IPS DF 6.9 (cell line): ENCODE measurements around the gene DECR2.
"Not testable (repeated sequence)": the region's sequence is repeated elsewhere in the genome, so short reads cannot be mapped to it uniquely, and the experiment has no call there.

Experiments
- DNase-seq: peaks from one replicate; pipeline ENCODE4 v3.0.0-alpha.2; 2013; ENCODE audit warnings: low read depth, low spot score
- H3K27ac ChIP-seq: one replicate; pipeline ENCODE4 v1.5.1; 2013; ENCODE audit warnings: low read length, control low read depth
- H3K27me3 ChIP-seq: 2 replicates; pipeline ENCODE4 v1.6.1; 2013; ENCODE audit warnings: mild to moderate bottlenecking, low read length; ENCODE audit not compliant: control insufficient read depth, insufficient read depth
- H3K36me3 ChIP-seq: 2 replicates; pipeline ENCODE4 v1.6.1; 2013; ENCODE audit warnings: low read length; ENCODE audit not compliant: control insufficient read depth, insufficient read depth
- H3K4me1 ChIP-seq: 2 replicates; pipeline ENCODE4 v1.6.1; 2013; ENCODE audit warnings: low read length; ENCODE audit not compliant: control insufficient read depth, insufficient read depth
- H3K4me3 ChIP-seq: 2 replicates; pipeline ENCODE4 v1.5.1; 2013; ENCODE audit warnings: mild to moderate bottlenecking, low read length
- H3K9me3 ChIP-seq: 2 replicates; pipeline ENCODE4 v1.6.1; 2013; ENCODE audit warnings: low read length, inconsistent platforms; ENCODE audit not compliant: control insufficient read depth, insufficient read depth
- WGBS: extraction: QIAGEN DNeasy Blood & Tissue Kit; methylation state at CpG from one replicate; pipeline ENCODE4 v1.1.7; 2013; ENCODE audit warnings: mixed read lengths, missing lambda C conversion rate; ENCODE audit not compliant: insufficient read length, insufficient coverage; 5-methylcytosine and 5-hydroxymethylcytosine counted together

DECR2 gene

DNA sequence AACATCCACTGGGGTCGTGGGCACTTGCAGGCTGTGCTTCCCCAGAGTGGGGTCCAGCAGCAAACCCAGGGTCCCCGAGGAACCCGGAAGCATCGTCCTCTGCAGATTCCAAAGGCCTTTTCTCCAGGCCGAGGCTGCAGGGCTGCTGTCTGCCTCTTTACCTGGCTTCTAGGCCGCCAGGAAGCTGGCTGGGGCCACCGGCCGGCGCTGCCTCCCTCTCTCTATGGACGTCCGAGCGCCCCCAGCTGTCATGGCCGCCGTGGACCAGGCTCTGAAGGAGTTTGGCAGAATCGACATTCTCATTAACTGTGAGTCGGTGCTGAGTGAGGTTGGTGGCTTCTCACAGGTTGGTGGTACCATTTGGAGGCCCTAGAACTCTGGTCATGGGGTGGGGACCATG lies 5.6 kb downstream of the DECR2 start:
- peaks cover 12% of the 10 kb centered on the region for H3K36me3 ChIP-seq
- no peak overlapping the region for H3K4me3 ChIP-seq
- no peaks in the 10 kb centered on the region for H3K27me3 ChIP-seq
- H3K4me1 ChIP-seq, result no peaks in the 10 kb centered on the region
- DNase-seq, result no peak
- no peaks in the 10 kb centered on the region for H3K9me3 ChIP-seq
- no peak overlapping the region for H3K27ac ChIP-seq
- no CpG with 5 or more reads among the region's 16 CpGs for WGBS

DNA sequence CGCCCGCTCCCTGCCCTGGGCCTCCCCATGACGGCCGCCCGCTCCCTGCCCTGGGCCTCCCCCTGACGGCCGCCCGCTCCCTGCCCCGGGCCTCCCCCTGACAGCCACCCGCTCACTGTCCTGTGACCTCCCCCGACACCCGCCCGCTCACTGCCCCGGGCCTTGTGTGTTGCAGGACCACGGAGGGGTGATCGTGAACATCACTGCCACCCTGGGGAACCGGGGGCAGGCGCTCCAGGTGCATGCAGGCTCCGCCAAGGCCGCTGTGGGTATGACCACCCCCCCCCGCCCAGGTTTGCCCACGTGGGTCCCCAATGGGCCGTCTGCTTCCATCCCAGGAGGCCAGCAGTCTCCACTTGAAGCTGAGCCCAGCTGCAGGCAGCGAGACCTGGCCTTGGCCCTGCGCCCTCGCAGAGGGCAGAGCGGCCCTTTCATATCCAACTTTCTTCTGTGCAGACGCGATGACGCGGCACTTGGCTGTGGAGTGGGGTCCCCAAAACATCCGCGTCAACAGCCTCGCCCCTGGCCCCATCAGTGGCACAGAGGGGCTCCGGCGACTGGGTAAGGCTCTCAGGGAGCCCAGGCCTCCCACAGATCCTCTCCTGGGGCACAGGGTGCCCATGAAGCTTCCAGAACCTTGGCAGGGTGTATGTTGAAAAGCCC lies 9.0 kb downstream of the DECR2 start:
- Histone ChIP-seq H3K4me3 (no peak overlapping the region), H3K4me1 (no peaks in the 10 kb centered on the region), H3K36me3 (peaks cover 12% of the 10 kb centered on the region), H3K9me3 (no peaks in the 10 kb centered on the region), H3K27ac (no peak overlapping the region), H3K27me3 (no peaks in the 10 kb centered on the region)
- no CpG with 5 or more reads among the region's 36 CpGs for WGBS
- DNase-seq, result no peak

DNA sequence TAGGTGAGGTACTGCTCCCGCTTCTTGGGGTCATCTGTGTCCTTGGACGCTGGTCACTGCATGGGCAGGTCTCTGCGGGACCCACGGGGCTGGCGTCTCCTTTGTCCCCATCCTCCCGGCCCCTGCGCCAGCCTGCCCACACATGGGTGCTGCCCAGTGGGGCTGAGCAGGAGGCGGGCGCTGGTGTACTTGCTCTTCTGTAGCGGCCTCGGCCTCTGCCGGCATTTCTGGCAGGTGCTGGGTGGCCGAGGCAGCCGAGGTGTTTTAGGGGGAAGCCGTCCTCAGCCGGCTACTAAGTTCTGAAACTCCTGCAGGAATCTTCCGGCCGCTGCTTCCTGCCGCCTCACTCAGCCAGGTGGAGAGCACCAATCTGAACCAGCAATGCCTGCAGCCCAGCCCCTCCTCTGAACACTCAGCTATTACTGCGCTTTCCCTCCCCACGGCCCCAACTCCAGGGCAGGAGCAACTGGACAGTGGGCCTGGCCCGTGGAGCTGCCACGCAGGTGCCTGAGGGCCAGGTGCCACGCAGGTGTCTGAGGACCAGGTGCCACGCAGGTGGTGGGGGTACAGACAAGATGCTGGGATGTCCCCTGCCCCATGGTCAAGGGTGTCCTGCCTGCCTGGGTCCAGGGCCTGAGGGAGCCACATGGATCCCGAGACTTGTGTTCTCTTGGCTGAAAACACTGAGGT lies 10.0 kb downstream of the DECR2 start:
- no CpG with 5 or more reads among the region's 26 CpGs for WGBS
- H3K9me3 ChIP-seq, result no peaks in the 10 kb centered on the region
- DNase-seq, result no peak
- H3K4me3 ChIP-seq, result no peak overlapping the region
- no peaks in the 10 kb centered on the region for H3K4me1 ChIP-seq
- H3K27ac ChIP-seq, result no peak overlapping the region
- H3K27me3 ChIP-seq, result no peaks in the 10 kb centered on the region
- peaks cover 12% of the 10 kb centered on the region for H3K36me3 ChIP-seq

DNA sequence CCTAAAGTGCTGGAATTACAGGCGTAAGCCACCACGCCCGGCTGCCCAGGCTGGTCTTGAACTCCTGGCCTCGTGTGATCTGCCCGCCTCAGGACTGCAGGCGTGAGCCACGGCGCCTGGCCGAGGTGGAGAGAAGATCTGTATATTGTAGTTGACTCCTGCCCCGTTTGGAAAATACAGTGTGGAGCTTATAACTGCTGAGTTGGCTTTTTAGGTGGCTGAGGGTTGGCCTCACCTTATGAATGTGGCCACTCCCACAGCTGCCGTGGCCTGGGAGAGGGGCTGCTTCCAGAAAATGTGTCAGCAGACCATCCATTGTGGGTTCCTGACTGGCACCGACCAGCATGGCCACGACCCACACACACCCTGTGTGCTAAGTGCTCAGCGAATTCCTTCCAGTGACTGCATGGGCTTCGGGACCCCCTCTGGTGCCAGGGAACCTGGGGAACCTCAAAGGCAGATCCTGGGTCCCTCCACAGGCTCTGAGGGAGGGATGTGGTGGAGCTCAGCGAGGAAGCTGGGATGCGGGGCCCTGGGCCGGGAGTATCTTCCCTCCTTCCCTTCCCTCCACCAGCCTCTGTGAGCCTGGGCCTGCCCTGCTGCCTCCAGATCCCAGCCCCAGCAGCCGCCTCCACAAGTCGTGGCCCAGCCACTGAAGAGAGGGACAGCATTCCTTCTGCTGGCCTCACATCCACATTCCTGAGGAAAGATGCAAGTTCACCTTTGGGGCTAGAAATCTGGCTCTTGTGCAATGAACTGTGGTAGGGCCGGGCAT lies 12.9 kb downstream of the DECR2 start:
- Histone ChIP-seq H3K4me1 (no peaks in the 10 kb centered on the region), H3K27ac (no peak overlapping the region), H3K27me3 (no peaks in the 10 kb centered on the region), H3K36me3 (peaks cover 12% of the 10 kb centered on the region), H3K9me3 (no peaks in the 10 kb centered on the region), H3K4me3 (no peak overlapping the region)
- no peak for DNase-seq
- WGBS, result no CpG with 5 or more reads among the region's 21 CpGs

DNA sequence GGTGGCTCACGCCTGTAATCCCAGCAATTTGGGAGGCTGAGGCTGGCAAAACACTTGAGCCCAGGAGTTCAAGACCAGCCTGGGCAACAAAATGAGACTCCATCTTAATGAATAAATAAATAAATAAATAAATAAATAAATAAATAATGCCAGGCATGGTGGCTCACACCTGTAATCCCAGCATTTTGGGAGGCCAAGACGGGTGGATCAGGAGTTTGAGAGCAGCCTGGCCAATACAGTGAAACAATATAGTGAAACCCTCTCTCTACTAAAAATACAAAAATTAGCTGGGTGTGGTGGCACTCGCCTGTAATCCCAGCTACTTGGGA lies 13.4 kb downstream of the DECR2 start:
- peaks cover 12% of the 10 kb centered on the region for H3K36me3 ChIP-seq
- H3K27me3 ChIP-seq, DNase-seq, H3K4me1 ChIP-seq, H3K4me3 ChIP-seq, H3K27ac ChIP-seq, H3K9me3 ChIP-seq: not testable (repeated sequence)
- no CpG with 5 or more reads among the region's 3 CpGs for WGBS

DNA sequence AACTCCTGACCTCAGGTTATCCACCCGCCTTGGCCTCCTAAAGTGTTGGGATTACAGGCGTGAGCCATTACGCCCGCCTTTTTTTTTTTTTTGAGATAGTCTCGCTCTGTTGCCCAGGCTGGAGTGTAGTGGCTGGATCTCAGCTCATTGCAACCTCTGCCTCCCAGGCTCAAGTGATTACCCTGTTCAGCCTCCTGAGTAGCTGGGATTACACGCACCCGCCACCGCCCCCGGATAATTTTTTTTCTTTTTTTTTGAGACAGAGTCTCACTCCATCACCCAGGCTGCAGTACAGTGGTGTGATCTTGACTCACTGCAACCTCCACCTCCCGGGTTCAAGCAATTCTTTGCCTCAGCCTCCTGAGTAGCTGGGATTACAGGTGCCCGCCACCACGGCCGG lies 20.5 kb downstream of the DECR2 start:
- H3K4me3 ChIP-seq, DNase-seq, H3K4me1 ChIP-seq, H3K36me3 ChIP-seq, H3K27ac ChIP-seq, H3K9me3 ChIP-seq: not testable (repeated sequence)
- H3K27me3 ChIP-seq, result peaks cover 15% of the 10 kb centered on the region
- WGBS, result no CpG with 5 or more reads among the region's 13 CpGs

DNA sequence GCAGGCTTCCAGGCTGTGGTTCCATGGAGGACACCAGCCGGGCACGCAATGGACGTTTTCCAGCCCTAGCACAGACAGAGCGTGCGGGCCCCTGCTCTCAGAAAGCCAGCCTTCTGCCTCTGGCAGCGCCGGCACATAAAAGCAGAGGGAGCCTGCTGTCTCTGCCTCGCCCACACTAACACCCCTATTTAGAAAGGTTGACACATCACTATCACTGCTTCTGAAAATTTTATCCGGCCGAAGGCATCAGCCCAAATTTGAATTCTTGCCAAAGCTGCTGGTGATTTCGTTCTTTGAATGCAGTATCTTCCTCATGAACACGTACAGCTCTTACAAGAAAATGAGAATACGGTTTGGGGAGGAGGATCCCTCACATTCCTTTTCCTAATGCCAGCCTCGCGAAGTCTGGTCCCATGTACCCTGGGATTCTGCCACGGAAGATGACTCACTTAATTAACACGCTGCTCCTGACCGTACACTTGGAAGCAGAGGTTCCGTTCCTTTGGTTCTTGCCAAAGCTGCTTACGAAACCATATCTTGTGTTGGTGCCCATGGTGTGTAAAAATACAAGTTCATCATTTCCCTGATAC lies 22.4 kb downstream of the DECR2 start:
- Histone ChIP-seq H3K9me3 (no peaks in the 10 kb centered on the region), H3K4me3 (no peak overlapping the region), H3K27ac (no peak overlapping the region), H3K4me1 (no peaks in the 10 kb centered on the region), H3K36me3 (no peaks in the 10 kb centered on the region), H3K27me3 (peaks cover 15% of the 10 kb centered on the region)
- DNase-seq, result no peak
- no CpG with 5 or more reads among the region's 20 CpGs for WGBS

DNA sequence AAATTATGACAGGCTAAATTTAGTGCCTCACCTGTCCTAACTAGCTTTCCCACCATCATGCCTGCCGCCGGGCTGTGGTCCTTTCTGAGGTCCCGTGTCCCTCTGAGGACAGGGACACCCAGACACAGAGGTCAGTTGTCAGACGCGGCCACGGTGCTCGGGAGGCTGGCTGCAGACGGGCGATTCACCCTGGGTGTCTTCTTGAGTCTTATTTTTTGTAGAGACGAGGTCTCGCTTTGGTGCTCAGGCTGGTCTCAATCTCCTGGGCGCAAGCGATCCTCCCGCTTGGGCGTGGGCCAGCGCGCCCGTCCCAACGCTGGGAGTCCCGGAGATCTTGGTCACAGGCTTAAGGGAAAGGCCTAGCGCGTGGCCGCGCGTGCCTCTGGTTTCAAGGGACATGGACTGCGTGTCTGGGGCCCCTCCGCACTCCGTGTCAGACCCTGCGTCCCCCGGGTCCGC lies 23.0 kb downstream of the DECR2 start:
- WGBS, result no CpG with 5 or more reads among the region's 31 CpGs
- H3K27ac ChIP-seq, result no peak overlapping the region

DNA sequence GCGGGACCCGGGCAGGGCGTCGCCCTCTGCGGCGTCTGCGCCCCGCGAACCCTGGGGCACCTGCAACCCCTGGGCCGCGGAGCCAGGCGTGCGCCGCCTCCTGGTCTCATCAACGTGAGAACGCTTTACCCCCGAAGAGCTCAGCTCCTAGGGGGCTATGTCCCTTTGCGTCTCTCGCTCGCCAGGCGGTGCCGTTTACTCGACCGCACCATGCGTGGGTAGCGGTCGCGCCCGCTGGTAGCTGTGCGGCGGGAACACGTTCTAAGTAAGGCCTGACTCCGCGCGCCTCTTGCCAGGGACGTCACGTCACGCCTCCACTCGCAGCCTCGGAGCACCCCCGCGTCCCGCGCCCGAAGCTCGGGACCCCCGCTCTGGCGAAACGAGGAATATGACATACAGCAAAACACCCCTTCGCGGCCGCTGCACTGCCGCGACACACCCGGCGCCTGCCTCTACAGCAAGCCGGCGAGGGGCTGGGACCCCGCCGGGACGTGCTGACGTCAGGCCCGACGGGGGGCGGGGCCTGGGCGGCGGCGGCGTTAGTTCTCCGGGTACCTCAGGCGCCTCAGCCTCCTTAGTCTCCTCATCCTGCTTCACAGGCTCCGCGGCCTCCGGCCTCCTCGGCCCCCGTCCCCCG lies 23.5 kb downstream of the DECR2 start, which contains the start of gene RAB11FIP3:
TSS of gene RAB11FIP3 (plus strand) at position 568 of the 637 bp plus-strand sequence. CDS start 358 bp downstream, outside the sequence.
- Histone ChIP-seq H3K4me1 (no peaks in the 10 kb centered on the region), H3K27ac (no peak within 1 kb of the TSS), H3K4me3 (peak within 1 kb of the TSS; percentile 59), H3K36me3 (no peaks in the 10 kb centered on the region), H3K27me3 (peaks cover 15% of the 10 kb centered on the region), H3K9me3 (no peaks in the 10 kb centered on the region)
- DNase-seq, result no peak
- WGBS, result no CpG with 5 or more reads among the region's 77 CpGs

More for the DNA sequence above, 23.0 kb downstream of the DECR2 start:
- Histone ChIP-seq H3K4me1 (no peaks in the 10 kb centered on the region), H3K9me3 (no peaks in the 10 kb centered on the region), H3K36me3 (no peaks in the 10 kb centered on the region), H3K27me3 (peaks cover 15% of the 10 kb centered on the region), H3K4me3 (peak overlapping the region; percentile 59; the same call in 1 of the 2 replicates)
- DNase-seq, result no peak

DNA sequence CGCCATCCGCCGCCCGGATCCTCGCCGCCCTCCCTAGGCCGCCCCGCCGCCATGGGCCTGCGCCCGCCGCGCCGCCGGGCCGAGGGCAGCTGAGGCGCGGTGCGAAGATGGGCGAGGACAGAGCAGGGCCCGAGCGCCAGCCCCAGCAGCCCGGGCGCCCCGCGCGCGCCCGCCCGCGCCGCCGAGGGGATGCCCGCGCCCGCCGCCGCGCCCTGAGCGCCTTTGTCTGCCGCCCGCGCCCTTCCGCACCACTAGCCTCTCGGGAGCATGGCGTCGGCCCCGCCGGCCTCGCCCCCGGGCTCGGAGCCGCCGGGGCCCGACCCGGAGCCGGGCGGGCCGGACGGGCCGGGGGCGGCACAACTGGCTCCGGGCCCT lies 24.0 kb downstream of the DECR2 start:
- Histone ChIP-seq H3K27me3 (peaks cover 15% of the 10 kb centered on the region), H3K36me3 (no peaks in the 10 kb centered on the region), H3K27ac (no peak overlapping the region), H3K4me3 (peak overlapping the region; percentile 59), H3K9me3 (no peaks in the 10 kb centered on the region), H3K4me1 (no peaks in the 10 kb centered on the region)
- no CpG with 5 or more reads among the region's 63 CpGs for WGBS
- no peak for DNase-seq
